HL-60 (cell line): ENCODE measurements around the gene TTI1.
"Not testable (repeated sequence)": the region's sequence is repeated elsewhere in the genome, so short reads cannot be mapped to it uniquely, and the experiment has no call there.

Experiments used
- GABPA ChIP-seq: IDR thresholded peaks from 2 replicates; pipeline ENCODE4 v1.6.1; 2012; ENCODE audit warnings: low read depth
- POLR2AphosphoS5 ChIP-seq: IDR thresholded peaks from 2 replicates; pipeline ENCODE4 v1.6.1; 2012; ENCODE audit warnings: low read depth
- SPI1 ChIP-seq: IDR thresholded peaks from 2 replicates; pipeline ENCODE4 v1.6.1; 2012; ENCODE audit warnings: low read depth, mild to moderate bottlenecking, borderline replicate concordance
- TF ChIP-seq, protein P1 (sequence below): IDR thresholded peaks from one replicate; pipeline ENCODE4 v1.5.1; 2011; ENCODE audit warnings: low read length, control low read depth, inconsistent platforms; ENCODE audit not compliant: insufficient read depth

DNA sequence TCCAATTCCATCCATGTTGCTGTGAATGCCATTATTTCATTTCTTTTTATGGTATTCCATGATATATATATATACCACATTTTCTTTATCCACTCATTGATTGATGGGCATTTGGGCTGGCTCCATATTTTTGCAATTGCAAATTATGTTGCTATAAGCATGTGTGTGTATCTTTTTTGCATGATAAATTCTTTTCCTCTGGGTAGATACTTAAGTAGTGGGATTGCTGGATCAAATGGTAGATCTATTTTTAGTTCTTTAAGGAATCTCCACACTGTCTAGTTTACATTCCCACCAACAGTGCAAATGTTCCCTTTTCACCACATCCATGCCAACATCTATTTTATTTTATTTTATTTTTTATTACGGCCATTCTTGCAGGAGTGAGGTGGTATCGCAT is 69.8 kb downstream of the TTI1 start:
- TF ChIP-seq, protein P1, sequence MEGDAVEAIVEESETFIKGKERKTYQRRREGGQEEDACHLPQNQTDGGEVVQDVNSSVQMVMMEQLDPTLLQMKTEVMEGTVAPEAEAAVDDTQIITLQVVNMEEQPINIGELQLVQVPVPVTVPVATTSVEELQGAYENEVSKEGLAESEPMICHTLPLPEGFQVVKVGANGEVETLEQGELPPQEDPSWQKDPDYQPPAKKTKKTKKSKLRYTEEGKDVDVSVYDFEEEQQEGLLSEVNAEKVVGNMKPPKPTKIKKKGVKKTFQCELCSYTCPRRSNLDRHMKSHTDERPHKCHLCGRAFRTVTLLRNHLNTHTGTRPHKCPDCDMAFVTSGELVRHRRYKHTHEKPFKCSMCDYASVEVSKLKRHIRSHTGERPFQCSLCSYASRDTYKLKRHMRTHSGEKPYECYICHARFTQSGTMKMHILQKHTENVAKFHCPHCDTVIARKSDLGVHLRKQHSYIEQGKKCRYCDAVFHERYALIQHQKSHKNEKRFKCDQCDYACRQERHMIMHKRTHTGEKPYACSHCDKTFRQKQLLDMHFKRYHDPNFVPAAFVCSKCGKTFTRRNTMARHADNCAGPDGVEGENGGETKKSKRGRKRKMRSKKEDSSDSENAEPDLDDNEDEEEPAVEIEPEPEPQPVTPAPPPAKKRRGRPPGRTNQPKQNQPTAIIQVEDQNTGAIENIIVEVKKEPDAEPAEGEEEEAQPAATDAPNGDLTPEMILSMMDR: not testable (repeated sequence)
- not testable (repeated sequence) for TF ChIP-seq SPI1, POLR2AphosphoS5, GABPA
